ENCODE measurements around the gene ARMC9.
"Not testable (repeated sequence)": the region's sequence is repeated elsewhere in the genome, so short reads cannot be mapped to it uniquely, and the experiment has no call there.

The ARMC9 gene

GRCh38 chr2:231370749-231371429 lies 172.5 kb downstream of the ARMC9 start:
- no peak for DNase-seq

- no peak for DNase-seq
Measured at GRCh38 chr2:231371430-231372054, 173.1 kb downstream of the ARMC9 start.

GRCh38 chr2:231372326-231372725 lies 173.9 kb downstream of the ARMC9 start:
- no peak for DNase-seq

GRCh38 chr2:231373184-231373583 lies 174.8 kb downstream of the ARMC9 start:
- DNase-seq, result no peak

GRCh38 chr2:231373786-231374349 lies 175.4 kb downstream of the ARMC9 start:
- DNase-seq, result no peak

- no peak for DNase-seq
Measured at GRCh38 chr2:231374771-231375170, 176.3 kb downstream of the ARMC9 start.

GRCh38 chr2:231375994-231376615 lies 177.7 kb downstream of the ARMC9 start:
- DNase-seq, result not testable (repeated sequence)

- no peak for DNase-seq
Measured at GRCh38 chr2:231376857-231377256, 178.4 kb downstream of the ARMC9 start.

- no peak for DNase-seq
Measured at GRCh38 chr2:231378026-231378722, 179.7 kb downstream of the ARMC9 start.

GRCh38 chr2:231379266-231380215 lies 181.1 kb downstream of the ARMC9 start:
- DNase-seq, result no peak

GRCh38 chr2:231380307-231380706 lies 181.9 kb downstream of the ARMC9 start:
- DNase-seq, result no peak

GRCh38 chr2:231380991-231381847 lies 182.8 kb downstream of the ARMC9 start:
- no peak for DNase-seq

GRCh38 chr2:231382116-231382515 lies 183.7 kb downstream of the ARMC9 start:
- no peak for DNase-seq

- no peak for DNase-seq
Measured at GRCh38 chr2:231383416-231384108, 185.1 kb downstream of the ARMC9 start.

- no peak for DNase-seq
Measured at GRCh38 chr2:231384109-231384435, 185.6 kb downstream of the ARMC9 start.

- DNase-seq, result no peak
Measured at GRCh38 chr2:231384970-231385369, 186.5 kb downstream of the ARMC9 start.

GRCh38 chr2:231385429-231385828 lies 187.0 kb downstream of the ARMC9 start:
- DNase-seq, result no peak

- DNase-seq, result no peak
Measured at GRCh38 chr2:231386446-231386845, 188.0 kb downstream of the ARMC9 start.

GRCh38 chr2:231387904-231388724 lies 189.7 kb downstream of the ARMC9 start:
- DNase-seq, result no peak

Measured in NCI-H2227 treated with DMSO at 0.1 percent for 48 hours (cell line).